SH-SY5Y (cell line): ENCODE results near the gene GUCA1C.

Experiments used
- GATA2 ChIP-seq: IDR thresholded peaks from 2 replicates; pipeline ENCODE4 v1.6.1; 2011; ENCODE audit warnings: mild to moderate bottlenecking, low read depth, low read length
- GATA3 ChIP-seq: IDR thresholded peaks from 2 replicates; pipeline ENCODE4 v1.6.1; 2011; ENCODE audit warnings: low read depth, mild to moderate bottlenecking, low read length, moderate library complexity

- TF ChIP-seq GATA3 (no peak), GATA2 (no peak)
Measured at GRCh38 chr3:108953700-108954099, at the start of gene GUCA1C.
